Measurements from ENCODE around the gene DCBLD2.

DCBLD2 gene

DNA sequence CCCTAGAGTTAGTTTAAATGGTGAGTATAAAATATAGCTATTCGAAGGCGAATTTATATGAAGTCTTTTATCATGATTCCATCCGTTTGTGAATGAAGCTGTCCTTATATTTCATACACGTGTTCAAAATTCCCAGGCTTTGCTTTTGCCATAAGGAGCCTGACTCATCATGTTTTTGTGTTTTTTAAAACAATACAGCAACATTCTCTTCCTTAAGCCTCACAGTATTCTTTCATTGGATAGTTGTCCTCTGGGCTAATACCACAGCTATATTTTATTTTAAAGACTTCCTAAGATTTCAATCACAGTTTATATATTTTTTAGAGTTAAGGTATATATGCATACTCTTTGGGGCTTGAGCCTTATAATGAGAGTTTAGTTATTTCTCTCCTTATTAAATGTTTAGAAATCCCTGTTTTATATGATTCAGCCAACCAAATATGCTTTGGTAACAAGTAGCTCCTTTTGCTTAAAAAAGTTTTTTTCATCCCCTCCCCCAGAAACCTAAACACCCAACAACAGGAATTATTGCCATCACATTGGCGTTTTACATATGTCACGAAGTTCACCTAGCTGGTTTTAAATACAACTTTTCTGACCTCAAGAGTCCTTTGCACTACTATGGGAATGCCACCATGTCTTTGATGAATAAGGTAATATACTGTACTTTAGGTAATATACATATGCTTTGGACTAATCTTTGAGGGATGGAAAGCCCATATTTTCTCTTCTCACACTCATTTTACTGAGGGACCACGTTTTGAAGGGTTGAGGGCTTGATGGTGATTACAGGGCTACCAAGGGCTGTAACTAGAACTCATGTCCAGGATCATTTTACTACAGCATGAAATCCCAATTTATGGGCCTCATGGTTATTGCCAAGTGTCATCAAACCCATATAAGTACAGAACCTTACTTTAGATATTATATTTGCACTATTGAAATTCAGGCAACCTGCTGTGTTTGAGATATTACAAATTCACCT lies 109.9 kb downstream of the DCBLD2 start:
- H3K4me3 ChIP-seq (ENCODE audit: low read length): no peak overlapping the region
- DNase-seq (ENCODE audit: low read depth): no peak
- TF ChIP-seq CTCF (conservative IDR thresholded peaks at IDR 0.05; ENCODE audit: low read length): no peak

DNA sequence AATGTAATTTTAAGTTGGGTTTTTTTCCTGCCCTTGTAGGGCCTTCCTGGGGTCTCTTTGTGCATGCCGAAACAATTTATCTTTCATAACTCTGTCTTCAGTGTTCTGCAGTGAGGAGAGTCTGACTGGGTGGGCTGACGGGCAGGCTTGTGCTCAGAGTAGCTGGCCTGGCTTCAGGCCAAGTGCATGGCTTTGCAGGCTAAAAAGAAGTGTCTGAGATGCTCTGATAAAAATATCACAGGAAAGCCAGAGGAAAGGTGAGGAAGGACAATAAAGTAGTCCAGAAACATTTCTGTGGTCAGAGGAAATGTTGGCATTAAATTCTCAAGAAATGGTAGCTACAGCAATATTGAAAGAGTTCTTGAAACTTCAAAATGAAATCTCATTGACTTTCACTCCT lies 112.8 kb downstream of the DCBLD2 start:
- no peak for DNase-seq (ENCODE audit: low read depth)
- no peak for TF ChIP-seq CTCF (conservative IDR thresholded peaks at IDR 0.05; ENCODE audit: low read length)
- H3K4me3 ChIP-seq (ENCODE audit: low read length): no peak overlapping the region

GRCh38 chr3:98787181-98787580 lies 114.3 kb downstream of the DCBLD2 start:
- TF ChIP-seq CTCF (conservative IDR thresholded peaks at IDR 0.05; ENCODE audit: low read length): no peak
- no peak for DNase-seq (ENCODE audit: low read depth)
- H3K4me3 ChIP-seq (ENCODE audit: low read length): no peak overlapping the region

DNA sequence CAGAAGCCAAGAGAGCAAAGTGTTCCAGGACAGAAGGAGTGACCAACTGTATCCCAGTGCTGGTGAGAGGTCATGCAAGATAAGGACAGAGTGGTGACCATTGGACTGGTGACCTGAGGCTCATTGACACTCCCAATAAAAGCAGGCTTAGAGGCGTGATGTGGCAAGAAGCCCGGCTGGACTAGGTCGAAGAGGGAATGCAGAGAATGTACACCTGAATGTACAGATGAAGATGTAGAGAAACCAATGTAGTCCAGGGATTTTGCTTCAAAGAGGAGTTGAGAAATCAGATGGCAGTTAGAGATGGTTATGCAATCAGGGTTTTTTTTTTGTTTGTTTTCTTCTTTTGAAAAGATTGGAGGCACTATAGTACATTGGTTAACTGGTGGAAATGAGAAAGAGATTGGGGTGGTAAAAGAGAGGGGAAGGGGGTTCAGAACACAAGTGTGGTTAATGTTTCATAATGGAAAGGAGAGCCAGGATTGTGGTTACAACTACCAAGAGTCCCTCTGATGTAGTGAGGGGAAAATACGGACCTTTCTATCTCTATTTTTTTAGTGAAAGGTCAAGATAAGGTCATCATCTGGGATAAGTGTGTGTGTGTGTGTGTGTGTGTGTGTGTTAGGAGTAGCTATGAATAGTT lies 115.0 kb downstream of the DCBLD2 start:
- no peak overlapping the region for H3K4me3 ChIP-seq (ENCODE audit: low read length)
- TF ChIP-seq CTCF (conservative IDR thresholded peaks at IDR 0.05; ENCODE audit: low read length): no peak
- peak; percentile 27 for DNase-seq (ENCODE audit: low read depth)

DNA sequence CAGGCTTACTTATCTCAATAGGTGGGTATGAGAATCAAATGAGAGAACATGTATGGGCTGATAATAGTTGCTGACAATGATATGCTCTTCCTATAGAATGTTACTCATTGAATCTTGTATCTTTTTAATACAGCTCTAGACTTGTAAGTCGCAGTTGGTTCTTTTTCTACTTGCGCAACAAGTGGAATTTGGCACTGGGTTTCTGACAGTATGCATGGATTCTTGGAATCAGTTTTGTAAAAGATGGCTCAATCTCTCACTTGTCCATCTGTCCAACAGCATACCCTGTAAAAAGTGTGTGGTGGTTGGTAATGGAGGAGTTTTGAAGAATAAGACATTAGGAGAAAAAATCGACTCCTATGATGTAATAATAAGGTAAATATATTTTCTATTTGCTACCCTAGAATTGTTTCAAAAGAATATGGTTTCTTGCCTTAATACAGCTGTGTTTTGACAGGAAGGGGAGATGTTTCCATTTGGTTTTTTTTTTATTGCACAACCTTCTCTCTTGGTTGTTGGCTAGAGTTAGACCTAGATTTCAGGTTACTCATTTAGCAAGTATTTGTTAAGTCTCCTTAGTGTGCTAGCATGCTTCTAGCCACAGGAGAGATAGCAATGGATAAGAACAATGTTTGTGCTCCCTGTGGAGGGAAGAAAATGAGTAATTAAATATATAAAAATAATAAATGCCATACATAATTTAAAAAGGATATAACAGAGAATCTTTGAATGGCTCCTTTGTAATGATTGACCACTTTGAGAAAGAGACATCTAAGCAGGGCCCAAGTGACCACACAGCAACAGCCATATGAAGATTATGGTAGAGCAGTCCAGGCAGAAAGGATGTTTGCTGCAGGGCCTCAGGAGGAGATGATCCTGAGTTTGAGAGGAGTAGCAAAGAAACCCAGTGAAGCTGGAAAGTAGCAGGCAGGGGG lies 116.6 kb downstream of the DCBLD2 start:
- peak; percentile 88 for DNase-seq (ENCODE audit: low read depth)
- no peak for TF ChIP-seq CTCF (conservative IDR thresholded peaks at IDR 0.05; ENCODE audit: low read length)
- no peak overlapping the region for H3K4me3 ChIP-seq (ENCODE audit: low read length)

DNA sequence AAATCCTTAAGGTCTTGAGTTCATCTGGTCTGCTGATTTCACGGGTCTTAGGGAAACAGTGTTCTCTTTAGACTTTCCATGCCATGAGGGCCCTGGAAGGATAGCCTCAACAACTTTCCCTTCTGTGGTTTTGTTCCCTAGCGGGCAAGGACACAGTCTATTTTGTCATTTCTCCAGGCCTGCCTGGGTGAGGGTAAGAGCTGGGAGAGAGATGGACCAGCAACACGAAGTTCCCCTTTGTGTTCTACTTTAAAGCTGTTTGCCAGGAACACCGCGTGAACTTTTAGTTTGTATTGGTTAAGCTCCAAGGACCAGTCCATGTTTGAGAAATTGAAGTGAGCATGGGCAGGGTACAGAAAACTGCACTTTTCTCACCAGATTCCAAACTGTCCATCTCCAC lies 117.5 kb downstream of the DCBLD2 start:
- DNase-seq (ENCODE audit: low read depth): no peak
- H3K4me3 ChIP-seq (ENCODE audit: low read length): no peak overlapping the region
- no peak for TF ChIP-seq CTCF (conservative IDR thresholded peaks at IDR 0.05; ENCODE audit: low read length)

Measured in AG10803 (cell line).